H1 (cell line): ENCODE results near the gene SLC15A3. TPM values are rescaled to one million over a fixed set of nuclear protein-coding genes. Genes with fewer than 3 reads are reported as not detected.

Source experiments
- CTCF ChIA-PET: fragments of 300-600 bp; sonication (Branson Sonifier 250); formaldehyde crosslinking; loops from one replicate; lab custom pipeline; 2021; ENCODE audit not compliant: partially characterized antibody; lab: Charles Lee
- POLR2A ChIA-PET: fragments of 300-600 bp; sonication (Branson Sonifier 250); formaldehyde crosslinking; loops from one replicate; lab custom pipeline; 2021; ENCODE audit warnings: inconsistent platforms; ENCODE audit not compliant: partially characterized antibody; lab: Charles Lee
- DNase-seq, 2 experiments: peaks; one replicate each; pipeline versions ENCODE4 v3.0.0 to v3.0.0-alpha.2; 2010 to 2022; ENCODE audit warnings: low spot score in 2 of 2, low read depth in 1 of 2, mixed read lengths in 1 of 2
- FAIRE-seq: peaks from 2 replicates; lab custom pipeline; 2011; peaks lifted over from hg19 to GRCh38; lab: Jason Lieb, UNC
- H2AFZ ChIP-seq: 2 replicates; pipeline ENCODE4 v1.8.1; 2012; ENCODE audit warnings: low read length, inconsistent platforms
- H2AK5ac ChIP-seq: 2 replicates; pipeline ENCODE4 v1.6.1; 2013; ENCODE audit warnings: low read depth, low read length
- H2BK120ac ChIP-seq: replicated peaks from 2 replicates; pipeline ENCODE3; 2013; ENCODE audit warnings: low read depth, low read length, inconsistent platforms
- H2BK12ac ChIP-seq: 2 replicates; pipeline ENCODE4 v1.6.1; 2013; ENCODE audit warnings: low read depth, low read length
- H2BK15ac ChIP-seq: 2 replicates; pipeline ENCODE4 v1.6.1; 2013; ENCODE audit warnings: low read length
- H2BK20ac ChIP-seq: 2 replicates; pipeline ENCODE4 v1.6.1; 2013; ENCODE audit warnings: low read length
- H2BK5ac ChIP-seq: 2 replicates; pipeline ENCODE4 v1.6.1; 2013; ENCODE audit warnings: low read depth, low read length
- H3K14ac ChIP-seq: 2 replicates; pipeline ENCODE4 v1.6.1; 2013; ENCODE audit warnings: inconsistent platforms; ENCODE audit not compliant: insufficient read length
- H3K18ac ChIP-seq: 2 replicates; pipeline ENCODE4 v1.6.1; 2013; ENCODE audit warnings: low read length; ENCODE audit errors: extremely low read depth
- H3K23ac ChIP-seq: 2 replicates; pipeline ENCODE4 v1.6.1; 2013; ENCODE audit warnings: inconsistent platforms; ENCODE audit not compliant: insufficient read length
- H3K23me2 ChIP-seq: 2 replicates; pipeline ENCODE4 v1.6.1; 2013; ENCODE audit warnings: low read depth, low read length
- H3K27ac ChIP-seq: 2 replicates; pipeline ENCODE4 v1.6.1; 2011; ENCODE audit warnings: low read depth, low read length, inconsistent platforms
- H3K27me3 ChIP-seq, 4 experiments: replicated peaks in 1 of 4; 1 replicate in 1 of 4; 2 replicates in 3 of 4; pipeline versions ENCODE4 v1.6.1 to v1.8.1; 2011 to 2013; ENCODE audit warnings: low read length in 3 of 4, mild to moderate bottlenecking in 3 of 4, inconsistent platforms in 2 of 4, mixed read lengths in 2 of 4, moderate library complexity in 1 of 4; ENCODE audit not compliant: control insufficient read depth in 3 of 4, insufficient read depth in 3 of 4; ENCODE audit errors: extremely low read depth in 1 of 4
- H3K36me3 ChIP-seq, 4 experiments: 2 replicates each; pipeline versions ENCODE4 v1.6.1 to v1.8.1; 2011 to 2013; ENCODE audit warnings: mild to moderate bottlenecking in 4 of 4, low read length in 3 of 4, moderate library complexity in 2 of 4, control low read depth in 1 of 4, inconsistent platforms in 1 of 4; ENCODE audit not compliant: insufficient read depth in 4 of 4, control insufficient read depth in 2 of 4
- H3K4ac ChIP-seq: replicated peaks from 2 replicates; pipeline ENCODE3; 2013; ENCODE audit warnings: low read length, low read depth, mixed read lengths, inconsistent platforms; ENCODE audit not compliant: insufficient read length
- H3K4me1 ChIP-seq, 4 experiments: replicated peaks in 1 of 4; 1 replicate in 1 of 4; 2 replicates in 3 of 4; pipeline versions ENCODE4 v1.6.1 to v1.8.1; 2011 to 2013; ENCODE audit warnings: low read length in 3 of 4, inconsistent platforms in 2 of 4, mixed read lengths in 1 of 4; ENCODE audit not compliant: insufficient read depth in 4 of 4, control insufficient read depth in 3 of 4
- H3K4me2 ChIP-seq, 2 experiments: 2 replicates each; pipeline versions ENCODE4 v1.6.1 to v1.8.1; 2011 to 2013; ENCODE audit warnings: low read depth in 2 of 2, low read length in 2 of 2, control low read depth in 1 of 2, inconsistent platforms in 1 of 2, mild to moderate bottlenecking in 1 of 2; ENCODE audit not compliant: insufficient read depth in 1 of 2
- H3K4me3 ChIP-seq, 4 experiments: fragments of 200-600, 300-600 bp in 1 of 4; sonication (generic), shearing (Covaris generic), sonication (Bioruptor Twin) in 1 of 4; 2 replicates each; pipeline versions ENCODE4 v1.5.1 to v1.8.1; 2011 to 2016; ENCODE audit warnings: low read length in 4 of 4, low read depth in 3 of 4, control low read depth in 2 of 4, inconsistent platforms in 2 of 4, mild to moderate bottlenecking in 2 of 4, mixed read lengths in 1 of 4, moderate library complexity in 1 of 4; ENCODE audit not compliant: insufficient read depth in 2 of 4; ENCODE audit errors: extremely low read depth in 1 of 4
- H3K56ac ChIP-seq: replicated peaks from 2 replicates; pipeline ENCODE3; 2013; ENCODE audit warnings: low read depth, mild to moderate bottlenecking, mixed read lengths, low read length, inconsistent platforms; ENCODE audit not compliant: insufficient read length
- H3K79me1 ChIP-seq: 2 replicates; pipeline ENCODE4 v1.6.1; 2013; ENCODE audit warnings: low read depth, low read length, control low read depth
- H3K79me2 ChIP-seq, 2 experiments: 2 replicates each; pipeline versions ENCODE4 v1.6.1 to v1.8.1; 2012 to 2013; ENCODE audit warnings: low read length in 2 of 2, mild to moderate bottlenecking in 2 of 2, inconsistent platforms in 1 of 2; ENCODE audit not compliant: insufficient read depth in 2 of 2, control insufficient read depth in 1 of 2
- H3K9ac ChIP-seq, 4 experiments: replicated peaks in 1 of 4; 1 replicate in 1 of 4; 2 replicates in 3 of 4; pipeline versions ENCODE4 v1.6.1 to v1.8.1; 2011 to 2013; ENCODE audit warnings: low read depth in 3 of 4, low read length in 3 of 4, control low read depth in 2 of 4, mild to moderate bottlenecking in 2 of 4, moderate library complexity in 2 of 4, inconsistent platforms in 1 of 4; ENCODE audit errors: extremely low read depth in 1 of 4
- H3K9me3 ChIP-seq, 2 experiments: 2 replicates each; pipeline versions ENCODE4 v1.6.1 to v1.8.1; 2012 to 2013; ENCODE audit warnings: mild to moderate bottlenecking in 2 of 2, moderate library complexity in 2 of 2, control low read depth in 1 of 2, inconsistent platforms in 1 of 2, low read depth in 1 of 2, low read length in 1 of 2, mixed read lengths in 1 of 2; ENCODE audit not compliant: insufficient read depth in 2 of 2
- H4K20me1 ChIP-seq, 2 experiments: replicated peaks in 1 of 2; 2 replicates each; pipeline versions ENCODE3 to v1.8.1; 2011 to 2013; ENCODE audit warnings: inconsistent platforms in 2 of 2, low read length in 2 of 2, mild to moderate bottlenecking in 1 of 2; ENCODE audit not compliant: insufficient read depth in 2 of 2, control insufficient read depth in 1 of 2
- H4K5ac ChIP-seq: 2 replicates; pipeline ENCODE4 v1.6.1; 2013; ENCODE audit warnings: low read length, low read depth, mixed read lengths, inconsistent platforms; ENCODE audit not compliant: insufficient read length
- H4K8ac ChIP-seq: 2 replicates; pipeline ENCODE4 v1.8.0; 2013; ENCODE audit warnings: mild to moderate bottlenecking, moderate library complexity, low read length, inconsistent platforms; ENCODE audit not compliant: insufficient read depth; ENCODE audit errors: extremely low read depth
- H4K91ac ChIP-seq: replicated peaks from 2 replicates; pipeline ENCODE3; 2013; ENCODE audit warnings: low read length, mixed read lengths, inconsistent platforms; ENCODE audit not compliant: insufficient read length
- CHD2 ChIP-seq: IDR thresholded peaks from 2 replicates; pipeline ENCODE4 v1.6.1; 2012; ENCODE audit warnings: low read length, improper control_type of control experiment
- HDAC2 ChIP-seq, 2 experiments: fragments of 300-600 bp in 1 of 2; sonication (generic) in 1 of 2; IDR thresholded peaks; 2 replicates each; pipeline ENCODE4 v1.6.1; 2011 to 2012; ENCODE audit warnings: low read depth in 2 of 2, low read length in 2 of 2, mild to moderate bottlenecking in 2 of 2, moderate library complexity in 2 of 2, borderline replicate concordance in 1 of 2, inconsistent platforms in 1 of 2
- SAP30 ChIP-seq: fragments of 300-600 bp; sonication (generic); IDR thresholded peaks from 2 replicates; pipeline ENCODE4 v1.7.1; 2012; ENCODE audit warnings: low read length, moderate library complexity, mild to moderate bottlenecking, inconsistent platforms; ENCODE audit not compliant: insufficient read depth, insufficient replicate concordance
- SP4 ChIP-seq: IDR thresholded peaks from 2 replicates; pipeline ENCODE4 v1.6.1; 2012; ENCODE audit warnings: low read length, inconsistent platforms
- SRF ChIP-seq: IDR thresholded peaks from 2 replicates; pipeline ENCODE4 v1.6.1; 2011; ENCODE audit warnings: mild to moderate bottlenecking, low read depth, low read length, moderate library complexity
- TEAD4 ChIP-seq: IDR thresholded peaks from 2 replicates; pipeline ENCODE4 v1.6.1; 2012; ENCODE audit warnings: low read depth, low read length, inconsistent platforms, mixed read lengths
- WGBS, 2 experiments: shearing (Covaris generic) in 1 of 2; methylation state at CpG; one replicate each; pipeline versions ENCODE4 v1.1.6 to v1.1.7; 2013 to 2015; ENCODE audit warnings: low lambda C conversion rate in 2 of 2, mixed read lengths in 2 of 2, inconsistent platforms in 1 of 2, low coverage in 1 of 2, missing lambda C conversion rate in 1 of 2; ENCODE audit not compliant: insufficient replicate concordance in 2 of 2, insufficient coverage in 1 of 2, insufficient read length in 1 of 2; ENCODE audit errors: extremely low coverage in 1 of 2, missing lambda C conversion rate in 1 of 2; 5-methylcytosine and 5-hydroxymethylcytosine counted together
- polyA plus RNA-seq, 7 experiments: library from polyadenylated mRNA; depleted of rRNA in 3 of 7; stranded (reverse) in 5 of 7; unstranded in 2 of 7; fragments of >200 nt in 5 of 7; fragments of 200-250 nt in 2 of 7; gene quantifications; 1 replicate in 5 of 7; 2 replicates in 1 of 7; 4 replicates in 1 of 7; pipeline versions ENCODE4 v1.2.1 to v1.2.3, GENCODE V29; 2011 to 2013; ENCODE audit warnings: missing spikeins in 2 of 7, mixed read lengths in 2 of 7
- total RNA-seq: library from RNA; stranded (reverse); fragmentation: NEBNext Ultra II Directional; extraction: Animal tissue kit (Norgen Biotek cat#: 25700); gene quantifications from 2 replicates; pipeline ENCODE4 v1.2.1, GENCODE V29; 2021

Gene SLC15A3
- total and polyA plus RNA-seq, 2 of the 8 experiments (the other 6 are each of a cell fraction or from before 2014, with no cell fraction given), result 25.8 to 31.0 TPM

DNA sequence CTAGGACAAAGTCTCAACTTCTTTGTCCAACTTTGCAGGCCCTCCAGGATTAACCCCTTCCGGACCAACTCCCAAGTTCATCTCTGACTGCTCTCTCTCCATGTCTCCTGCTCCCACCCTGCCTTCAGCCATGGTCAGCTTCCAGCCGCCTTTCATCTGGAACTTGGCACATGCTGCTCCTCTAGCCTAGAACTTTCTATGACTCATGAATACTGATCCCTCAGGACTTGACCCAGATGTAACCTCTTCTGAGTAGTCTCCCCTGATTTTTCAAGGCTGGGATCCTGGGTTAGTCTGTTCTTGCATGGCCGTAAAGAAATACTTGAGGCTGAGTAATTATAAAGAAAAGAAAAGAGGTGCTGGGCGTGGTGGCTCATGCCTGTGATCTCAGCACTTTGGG lies 5.2 kb upstream of the SLC15A3 start:
- Histone ChIP-seq H4K5ac (no peak overlapping the region), H2AK5ac (no peak overlapping the region), H3K79me1 (no peaks in the 10 kb centered on the region), H4K20me1 (no peaks in the 10 kb centered on the region), H2BK15ac (no peak overlapping the region), H3K79me2 (no peaks in the 10 kb centered on the region), H3K9me3 (no peaks in the 10 kb centered on the region), H3K4me1 (peaks cover 0 to 5% (median 2%) of the 10 kb centered on the region in 4 experiments; a peak in 2 of 7 replicates), H3K4ac (no peak overlapping the region)
- ChIA-PET POLR2A (no interaction called here), CTCF (no interaction called here)
- DNase-seq (no peak), FAIRE-seq (no peak)
- WGBS, 2 experiments, result 96% methylated on average over 4 of the region's 4 CpGs; no CpG with 5 or more reads in 1 of the 2 experiments
- TF ChIP-seq HDAC2 (IDR thresholded peaks at IDR 0.05; ENCODE audit: borderline replicate concordance in 1 of 2, low read depth in 2 of 2, low read length in 2 of 2) (no peak), SRF (no peak), CHD2 (no peak), TEAD4 (no peak), SAP30 (no peak), SP4 (no peak)
- TF ChIP-seq, all 59 proteins: peak for 0
- Histone ChIP-seq H2BK20ac (no peak overlapping the region), H2AFZ (no peak overlapping the region), H3K18ac (no peak overlapping the region), H4K91ac (no peak overlapping the region), H3K9ac (no peak overlapping the region), H3K4me2 (no peak overlapping the region), H3K27ac (no peak overlapping the region), H3K14ac (no peak overlapping the region), H3K56ac (no peak overlapping the region), H3K36me3 (no peaks in the 10 kb centered on the region), H3K27me3 (peaks cover 0 to 3% (median 0%) of the 10 kb centered on the region in 4 experiments; a peak in 1 of 7 replicates), H4K8ac (peak overlapping the region; percentile 11; the same call in 1 of the 2 replicates), H3K4me3 (no peak overlapping the region), H2BK12ac (no peak overlapping the region), H2BK120ac (no peak overlapping the region), H2BK5ac (no peak overlapping the region), H3K23ac (no peak overlapping the region), H3K23me2 (peaks cover 3% of the 10 kb centered on the region; the same call in 1 of the 2 replicates)
